GM12878 (cell line): ENCODE data around the gene CTNNA2. TPM values are rescaled to one million over a fixed set of nuclear protein-coding genes. Genes with fewer than 3 reads are reported as not detected.

Experiments used
- CREB1 ChIP-seq: IDR thresholded peaks from 2 replicates; pipeline ENCODE4 v1.6.1; 2012; ENCODE audit warnings: low read depth, mild to moderate bottlenecking, inconsistent platforms
- CTCF ChIP-seq, 3 experiments: IDR thresholded peaks in 2 of 3; conservative IDR thresholded peaks in 1 of 3; 2 replicates each; pipeline ENCODE4 v1.5.1; 2011; ENCODE audit warnings: low read depth in 3 of 3, low read length in 3 of 3, mild to moderate bottlenecking in 3 of 3, control low read depth in 2 of 3, moderate library complexity in 2 of 3, inconsistent platforms in 1 of 3, mixed read lengths in 1 of 3; ENCODE audit not compliant: control insufficient read depth in 2 of 3, insufficient read depth in 1 of 3; ENCODE audit errors: extremely low read depth in 1 of 3
- KAT2A ChIP-seq: conservative IDR thresholded peaks from 2 replicates; pipeline ENCODE4 v1.6.1; 2011; ENCODE audit warnings: low read depth, low read length; ENCODE audit not compliant: control insufficient read depth
- ZBTB11 ChIP-seq: fragments of 450-650 bp; formaldehyde crosslinking; IDR thresholded peaks from 2 replicates; pipeline ENCODE4 v1.5.0; 2022; ENCODE audit warnings: mild to moderate bottlenecking, missing genetic modification characterization
- ZBTB4 ChIP-seq: fragments of 450-650 bp; formaldehyde crosslinking; IDR thresholded peaks from 2 replicates; pipeline ENCODE4 v1.4.0; 2022; ENCODE audit warnings: mild to moderate bottlenecking, moderate library complexity
- ZNF217 ChIP-seq: fragments of 450-650 bp; IDR thresholded peaks from 2 replicates; pipeline ENCODE4 v1.6.1; 2017; ENCODE audit warnings: antibody characterized with exemption, mild to moderate bottlenecking
- ZNF274 ChIP-seq: IDR thresholded peaks from one replicate; pipeline ENCODE4 v1.8.0; 2011; ENCODE audit not compliant: insufficient read length, insufficient read depth
- polyA plus RNA-seq, 11 experiments: library from polyadenylated mRNA; depleted of rRNA in 4 of 11; unstranded in 6 of 11; stranded (reverse) in 5 of 11; fragments of >200 nt; fragmentation: Nextera tagmentation in 4 of 11; fragmentation: Illumina TruSeq in 1 of 11; extraction: Ambion mirVana in 4 of 11; extraction: Trizol in 1 of 11; gene quantifications; 1 replicate in 1 of 11; 2 replicates in 10 of 11; pipeline versions ENCODE4 v1.2.1 to v1.2.3, GENCODE V29; 2011 to 2016; ENCODE audit warnings: inconsistent platforms in 2 of 11, missing spikeins in 2 of 11, low read depth in 1 of 11
- total RNA-seq, 4 experiments: library from RNA; depleted of rRNA in 3 of 4; stranded (reverse); fragments of >200 nt in 3 of 4; fragmentation: Illumina TruSeq in 1 of 4; extraction: Trizol in 1 of 4; gene quantifications; 2 replicates each; pipeline versions ENCODE4 v1.2.1 to v1.2.3, GENCODE V29; 2013 to 2021

The CTNNA2 gene
- total and polyA plus RNA-seq, 10 of the 15 experiments (the other 5 are each of a cell fraction or from before 2014, with no cell fraction given), result 2.4 to 36.2 (median 6.6) TPM

- TF ChIP-seq ZBTB11 (no peak), ZBTB4 (CRISPR knock-in tag) (no peak), KAT2A (no peak), CTCF (IDR thresholded peaks at IDR 0.05 in 2 of 3, conservative IDR thresholded peaks at IDR 0.05 in 1 of 3; ENCODE audit: control insufficient read depth in 2 of 3, extremely low read depth in 1 of 3, insufficient read depth in 1 of 3, low read depth in 3 of 3, low read length in 3 of 3) (no peak), ZNF274 (no peak), ZNF217 (no peak), CREB1 (no peak)
Measured at GRCh38 chr2:79612999-79613398, 100.1 kb downstream of the CTNNA2 start (continued).
